Osteoblast (primary cell): Measurements from ENCODE around the gene PCDHB12. TPM values are rescaled to one million over a fixed set of nuclear protein-coding genes. Genes with fewer than 3 reads are reported as not detected.
A peak's percentile ranks its signal among the peaks of the same experiment; 100 is the strongest.
"Not testable (repeated sequence)": the region's sequence is repeated elsewhere in the genome, so short reads cannot be mapped to it uniquely, and the experiment has no call there.

Experiments used
- DNase-seq: peaks from one replicate; pipeline ENCODE4 v3.0.0; 2011; ENCODE audit warnings: low spot score, mixed read lengths; ENCODE audit not compliant: insufficient read length; ENCODE audit errors: missing footprints
- H2AFZ ChIP-seq: 2 replicates; pipeline ENCODE4 v1.6.0; 2011; ENCODE audit warnings: mild to moderate bottlenecking, low read length
- H3K27ac ChIP-seq: 2 replicates; pipeline ENCODE4 v1.5.1; 2011; ENCODE audit warnings: mild to moderate bottlenecking, low read depth, low read length, moderate library complexity
- H3K27me3 ChIP-seq: 2 replicates; pipeline ENCODE4 v1.6.0; 2012; ENCODE audit warnings: mild to moderate bottlenecking, control low read depth, inconsistent platforms, low read length, moderate library complexity; ENCODE audit not compliant: insufficient read depth
- H3K36me3 ChIP-seq: 2 replicates; pipeline ENCODE4 v1.5.1; 2011; ENCODE audit warnings: mild to moderate bottlenecking, low read length, control low read depth, moderate library complexity; ENCODE audit not compliant: insufficient read depth
- H3K4me1 ChIP-seq: 2 replicates; pipeline ENCODE4 v1.5.1; 2011; ENCODE audit warnings: mild to moderate bottlenecking, low read length, control low read depth, moderate library complexity; ENCODE audit not compliant: insufficient read depth
- H3K4me2 ChIP-seq: 2 replicates; pipeline ENCODE4 v1.6.0; 2011; ENCODE audit warnings: mild to moderate bottlenecking, low read length; ENCODE audit not compliant: insufficient read depth
- H3K4me3 ChIP-seq: fragments of 200-600 bp; sonication (generic); 3 replicates; pipeline ENCODE4 v1.5.1; 2012; ENCODE audit warnings: mild to moderate bottlenecking, low read length, inconsistent platforms; ENCODE audit not compliant: insufficient read depth
- H3K79me2 ChIP-seq: 2 replicates; pipeline ENCODE4 v1.6.0; 2012; ENCODE audit warnings: mild to moderate bottlenecking, low read length, control low read depth, inconsistent platforms; ENCODE audit not compliant: insufficient read depth
- H3K9me3 ChIP-seq: 2 replicates; pipeline ENCODE4 v1.5.1; 2011; ENCODE audit warnings: low read depth, low read length, control low read depth
- H4K20me1 ChIP-seq: 2 replicates; pipeline ENCODE4 v1.6.0; 2012; ENCODE audit warnings: mild to moderate bottlenecking, low read length, control low read depth; ENCODE audit not compliant: insufficient read depth
- total RNA-seq: library from RNA; depleted of rRNA; stranded (reverse); fragments of >200 nt; gene quantifications from 2 replicates; pipeline ENCODE4 v1.2.3, GENCODE V29; 2012
- TF ChIP-seq, protein P1 (sequence below): IDR thresholded peaks from 2 replicates; pipeline ENCODE4 v1.5.1; 2011; ENCODE audit warnings: mild to moderate bottlenecking, low read depth, low read length, moderate library complexity; ENCODE audit errors: extremely low read depth

The PCDHB12 gene
- total RNA-seq, 1 donor = 0.72 TPM

DNA sequence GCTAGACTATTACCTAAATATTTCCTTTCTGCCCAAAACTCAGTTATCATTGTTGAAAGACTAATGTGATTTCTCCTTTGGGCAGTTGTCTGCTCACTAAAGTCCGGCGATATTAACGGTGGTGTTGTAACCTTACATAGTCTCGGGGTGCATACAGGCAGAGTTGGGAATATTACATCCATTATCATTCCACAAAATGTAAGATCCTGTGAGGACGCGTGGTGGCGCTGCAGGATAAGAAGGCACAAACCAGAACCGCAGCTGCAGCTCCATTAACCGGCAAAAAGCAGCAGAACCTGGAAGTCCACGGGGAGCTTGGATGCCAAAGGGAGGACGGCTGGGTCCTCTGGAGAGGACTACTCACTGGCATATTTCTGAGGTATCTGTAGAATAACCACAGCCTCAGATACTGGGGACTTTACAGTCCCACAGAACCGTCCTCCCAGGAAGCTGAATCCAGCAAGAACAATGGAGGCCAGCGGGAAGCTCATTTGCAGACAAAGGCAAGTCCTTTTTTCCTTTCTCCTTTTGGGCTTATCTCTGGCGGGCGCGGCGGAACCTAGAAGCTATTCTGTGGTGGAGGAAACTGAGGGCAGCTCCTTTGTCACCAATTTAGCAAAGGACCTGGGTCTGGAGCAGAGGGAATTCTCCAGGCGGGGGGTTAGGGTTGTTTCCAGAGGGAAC lies 5.3 kb downstream of the PCDHB12 start, which contains the start of gene PCDHB13:
Gene PCDHB13, plus strand, starts transcription at position 264 of the 684 bp plus-strand sequence. Its CDS starts 205 bp downstream, at position 469.
- not testable (repeated sequence) for H3K79me2 ChIP-seq, H3K4me3 ChIP-seq, H3K27ac ChIP-seq, H3K4me2 ChIP-seq, H3K27me3 ChIP-seq, H4K20me1 ChIP-seq, H3K4me1 ChIP-seq, H3K9me3 ChIP-seq, H3K36me3 ChIP-seq, H2AFZ ChIP-seq, DNase-seq
- TF ChIP-seq, protein P1, sequence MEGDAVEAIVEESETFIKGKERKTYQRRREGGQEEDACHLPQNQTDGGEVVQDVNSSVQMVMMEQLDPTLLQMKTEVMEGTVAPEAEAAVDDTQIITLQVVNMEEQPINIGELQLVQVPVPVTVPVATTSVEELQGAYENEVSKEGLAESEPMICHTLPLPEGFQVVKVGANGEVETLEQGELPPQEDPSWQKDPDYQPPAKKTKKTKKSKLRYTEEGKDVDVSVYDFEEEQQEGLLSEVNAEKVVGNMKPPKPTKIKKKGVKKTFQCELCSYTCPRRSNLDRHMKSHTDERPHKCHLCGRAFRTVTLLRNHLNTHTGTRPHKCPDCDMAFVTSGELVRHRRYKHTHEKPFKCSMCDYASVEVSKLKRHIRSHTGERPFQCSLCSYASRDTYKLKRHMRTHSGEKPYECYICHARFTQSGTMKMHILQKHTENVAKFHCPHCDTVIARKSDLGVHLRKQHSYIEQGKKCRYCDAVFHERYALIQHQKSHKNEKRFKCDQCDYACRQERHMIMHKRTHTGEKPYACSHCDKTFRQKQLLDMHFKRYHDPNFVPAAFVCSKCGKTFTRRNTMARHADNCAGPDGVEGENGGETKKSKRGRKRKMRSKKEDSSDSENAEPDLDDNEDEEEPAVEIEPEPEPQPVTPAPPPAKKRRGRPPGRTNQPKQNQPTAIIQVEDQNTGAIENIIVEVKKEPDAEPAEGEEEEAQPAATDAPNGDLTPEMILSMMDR = peak; percentile 34

DNA sequence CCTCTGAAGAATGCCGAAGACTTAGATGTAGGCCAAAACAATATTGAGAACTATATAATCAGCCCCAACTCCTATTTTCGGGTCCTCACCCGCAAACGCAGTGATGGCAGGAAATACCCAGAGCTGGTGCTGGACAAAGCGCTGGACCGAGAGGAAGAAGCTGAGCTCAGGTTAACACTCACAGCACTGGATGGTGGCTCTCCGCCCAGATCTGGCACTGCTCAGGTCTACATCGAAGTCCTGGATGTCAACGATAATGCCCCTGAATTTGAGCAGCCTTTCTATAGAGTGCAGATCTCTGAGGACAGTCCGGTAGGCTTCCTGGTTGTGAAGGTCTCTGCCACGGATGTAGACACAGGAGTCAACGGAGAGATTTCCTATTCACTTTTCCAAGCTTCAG lies 6.1 kb downstream of the PCDHB12 start:
- H3K4me3 ChIP-seq, H3K4me1 ChIP-seq, H3K27me3 ChIP-seq, H3K4me2 ChIP-seq, H3K79me2 ChIP-seq, H3K9me3 ChIP-seq, H3K36me3 ChIP-seq, H2AFZ ChIP-seq, DNase-seq, H3K27ac ChIP-seq, H4K20me1 ChIP-seq: not testable (repeated sequence)

DNA sequence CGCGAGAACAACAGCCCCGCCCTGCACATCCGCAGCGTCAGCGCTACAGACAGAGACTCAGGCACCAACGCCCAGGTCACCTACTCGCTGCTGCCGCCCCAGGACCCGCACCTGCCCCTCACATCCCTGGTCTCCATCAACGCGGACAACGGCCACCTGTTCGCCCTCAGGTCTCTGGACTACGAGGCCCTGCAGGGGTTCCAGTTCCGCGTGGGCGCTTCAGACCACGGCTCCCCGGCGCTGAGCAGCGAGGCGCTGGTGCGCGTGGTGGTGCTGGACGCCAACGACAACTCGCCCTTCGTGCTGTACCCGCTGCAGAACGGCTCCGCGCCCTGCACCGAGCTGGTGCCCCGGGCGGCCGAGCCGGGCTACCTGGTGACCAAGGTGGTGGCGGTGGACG lies 7.0 kb downstream of the PCDHB12 start:
- not testable (repeated sequence) for H3K4me3 ChIP-seq, H3K27ac ChIP-seq, H3K4me2 ChIP-seq, H3K36me3 ChIP-seq, H3K79me2 ChIP-seq, H2AFZ ChIP-seq, H3K9me3 ChIP-seq, H4K20me1 ChIP-seq, H3K27me3 ChIP-seq, H3K4me1 ChIP-seq, DNase-seq

DNA sequence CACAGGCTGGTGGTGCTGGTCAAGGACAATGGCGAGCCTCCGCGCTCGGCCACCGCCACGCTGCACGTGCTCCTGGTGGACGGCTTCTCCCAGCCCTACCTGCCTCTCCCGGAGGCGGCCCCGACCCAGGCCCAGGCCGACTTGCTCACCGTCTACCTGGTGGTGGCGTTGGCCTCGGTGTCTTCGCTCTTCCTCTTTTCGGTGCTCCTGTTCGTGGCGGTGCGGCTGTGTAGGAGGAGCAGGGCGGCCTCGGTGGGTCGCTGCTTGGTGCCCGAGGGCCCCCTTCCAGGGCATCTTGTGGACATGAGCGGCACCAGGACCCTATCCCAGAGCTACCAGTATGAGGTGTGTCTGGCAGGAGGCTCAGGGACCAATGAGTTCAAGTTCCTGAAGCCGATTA lies 7.5 kb downstream of the PCDHB12 start:
- H3K79me2 ChIP-seq, H3K27me3 ChIP-seq: not testable (repeated sequence)

DNA sequence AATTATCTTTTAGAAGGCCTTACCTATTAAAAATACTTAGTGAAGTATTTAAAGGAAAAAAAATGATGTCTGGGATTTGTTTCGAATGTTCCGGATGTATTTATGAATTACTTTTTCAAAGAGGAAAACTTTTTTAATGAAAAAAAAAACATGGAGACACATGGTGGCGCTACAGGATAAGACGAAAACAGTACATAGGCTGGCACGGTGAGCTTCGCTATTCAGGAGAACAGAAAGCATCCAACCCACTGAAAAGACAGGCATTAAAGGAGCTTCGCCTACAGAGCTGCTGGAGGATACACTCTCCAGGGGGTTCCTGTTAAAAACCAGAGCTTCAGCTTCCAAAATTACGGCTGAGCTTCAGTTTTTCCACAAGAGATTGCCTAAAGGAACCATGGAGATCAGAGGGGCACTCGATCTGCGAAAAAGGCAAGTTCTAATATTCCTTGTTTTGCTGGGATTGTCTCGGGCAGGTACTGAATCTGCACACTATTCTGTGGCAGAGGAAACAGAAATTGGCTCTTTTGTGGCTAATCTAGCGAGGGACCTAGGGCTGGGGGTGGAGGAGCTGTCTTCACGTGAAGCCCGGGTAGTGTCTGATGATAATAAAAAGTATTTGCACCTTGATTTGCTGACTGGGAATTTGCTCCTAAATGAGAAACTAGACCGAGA lies 14.7 kb downstream of the PCDHB12 start, which contains the start of gene PCDHB14:
Gene PCDHB14, plus strand, starts transcription at position 232 of the 672 bp plus-strand sequence. Its CDS starts 163 bp downstream, at position 395.
- peak within 1 kb of the TSS; percentile 42 for H2AFZ ChIP-seq
- TF ChIP-seq, protein P1 = peak; percentile 42
- no peaks in the 10 kb centered on the region for H3K36me3 ChIP-seq
- no peaks in the 10 kb centered on the region for H3K4me1 ChIP-seq
- DNase-seq = no peak
- H3K27ac ChIP-seq = no peak within 1 kb of the TSS
- no peaks in the 10 kb centered on the region for H3K9me3 ChIP-seq
- H3K4me2 ChIP-seq = peak within 1 kb of the TSS; percentile 65
- peak within 1 kb of the TSS; percentile 62 for H3K4me3 ChIP-seq
- H4K20me1 ChIP-seq = no peaks in the 10 kb centered on the region
- H3K79me2 ChIP-seq = no peaks in the 10 kb centered on the region
- no peaks in the 10 kb centered on the region for H3K27me3 ChIP-seq

More for the DNA sequence above, 7.5 kb downstream of the PCDHB12 start:
- H3K4me1 ChIP-seq, H4K20me1 ChIP-seq, H3K27ac ChIP-seq, H3K4me3 ChIP-seq, H3K36me3 ChIP-seq, H2AFZ ChIP-seq, H3K4me2 ChIP-seq, DNase-seq, H3K9me3 ChIP-seq: not testable (repeated sequence)

DNA sequence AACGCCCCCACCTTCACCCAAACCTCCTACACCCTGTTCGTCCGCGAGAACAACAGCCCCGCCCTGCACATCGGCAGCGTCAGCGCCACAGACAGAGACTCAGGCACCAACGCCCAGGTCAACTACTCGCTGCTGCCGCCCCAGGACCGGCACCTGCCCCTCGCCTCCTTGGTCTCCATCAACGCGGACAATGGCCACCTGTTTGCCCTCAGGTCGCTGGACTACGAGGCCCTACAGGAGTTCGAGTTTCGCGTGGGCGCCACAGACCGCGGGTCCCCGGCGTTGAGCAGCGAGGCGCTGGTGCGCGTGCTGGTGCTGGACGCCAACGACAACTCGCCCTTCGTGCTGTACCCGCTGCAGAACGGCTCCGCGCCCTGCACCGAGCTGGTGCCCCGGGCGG lies 16.3 kb downstream of the PCDHB12 start:
- H3K9me3 ChIP-seq, H4K20me1 ChIP-seq, H3K4me1 ChIP-seq, H3K36me3 ChIP-seq, H2AFZ ChIP-seq, H3K4me3 ChIP-seq, H3K4me2 ChIP-seq, H3K27ac ChIP-seq, H3K27me3 ChIP-seq, DNase-seq, H3K79me2 ChIP-seq: not testable (repeated sequence)

DNA sequence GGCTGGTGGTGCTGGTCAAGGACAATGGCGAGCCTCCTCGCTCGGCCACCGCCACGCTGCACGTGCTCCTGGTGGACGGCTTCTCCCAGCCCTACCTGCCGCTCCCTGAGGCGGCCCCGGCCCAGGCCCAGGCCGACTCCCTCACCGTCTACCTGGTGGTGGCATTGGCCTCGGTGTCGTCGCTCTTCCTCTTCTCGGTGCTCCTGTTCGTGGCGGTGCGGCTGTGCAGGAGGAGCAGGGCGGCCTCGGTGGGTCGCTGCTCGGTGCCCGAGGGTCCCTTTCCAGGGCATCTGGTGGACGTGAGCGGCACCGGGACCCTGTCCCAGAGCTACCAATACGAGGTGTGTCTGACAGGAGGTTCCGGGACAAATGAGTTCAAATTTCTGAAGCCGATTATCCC lies 16.9 kb downstream of the PCDHB12 start:
- H3K4me2 ChIP-seq, H4K20me1 ChIP-seq, H3K36me3 ChIP-seq, H3K79me2 ChIP-seq, H3K27me3 ChIP-seq, H3K4me1 ChIP-seq, DNase-seq, H3K4me3 ChIP-seq, H2AFZ ChIP-seq, H3K27ac ChIP-seq, H3K9me3 ChIP-seq: not testable (repeated sequence)
